H1 (cell line): ENCODE measurements around the gene TOMM22.

ENCODE experiments used
- CTCF ChIP-seq, 3 experiments: IDR thresholded peaks; 1 replicate in 2 of 3; 2 replicates in 1 of 3; pipeline versions ENCODE4 v1.5.1 to v1.6.1; 2011; ENCODE audit warnings: low read length in 3 of 3, mild to moderate bottlenecking in 3 of 3, inconsistent platforms in 2 of 3, low read depth in 1 of 3, moderate library complexity in 1 of 3; ENCODE audit not compliant: insufficient read depth in 1 of 3; ENCODE audit errors: control extremely low read depth in 1 of 3
- EZH2 ChIP-seq: fragments of 200-600 bp; sonication (generic); IDR thresholded peaks from 2 replicates; pipeline ENCODE4 v1.7.1; 2012; ENCODE audit warnings: low read depth, mild to moderate bottlenecking, moderate library complexity, low read length, inconsistent platforms; ENCODE audit not compliant: severe bottlenecking
- POLR2A ChIP-seq, 2 experiments: IDR thresholded peaks; 1 replicate in 1 of 2; 2 replicates in 1 of 2; pipeline ENCODE4 v1.6.1; 2011; ENCODE audit warnings: low read depth in 2 of 2, low read length in 2 of 2, mild to moderate bottlenecking in 2 of 2; ENCODE audit errors: control extremely low read depth in 1 of 2
- SP1 ChIP-seq: IDR thresholded peaks from 2 replicates; pipeline ENCODE4 v1.6.1; 2011; ENCODE audit warnings: low read depth, low read length

- TF ChIP-seq SP1 (no peak), CTCF (IDR thresholded peaks at IDR 0.05; ENCODE audit: control extremely low read depth in 1 of 3, insufficient read depth in 1 of 3, low read depth in 1 of 3, low read length in 3 of 3) (no peak), POLR2A (IDR thresholded peaks at IDR 0.05; ENCODE audit: control extremely low read depth in 1 of 2, low read depth in 2 of 2, low read length in 2 of 2) (no peak), EZH2 (no peak)
Measured at GRCh38 chr22:38694940-38695339, 13.2 kb downstream of the TOMM22 start.
